ENCODE results near the gene C1orf174. TPM values are rescaled to one million over a fixed set of nuclear protein-coding genes. Genes with fewer than 3 reads are reported as not detected.

Gene C1orf174
- total and polyA plus RNA-seq, 2 of the 13 experiments (the other 11 are each of a cell fraction or from before 2014, with no cell fraction given): 21.6 to 31.4 TPM

DNA sequence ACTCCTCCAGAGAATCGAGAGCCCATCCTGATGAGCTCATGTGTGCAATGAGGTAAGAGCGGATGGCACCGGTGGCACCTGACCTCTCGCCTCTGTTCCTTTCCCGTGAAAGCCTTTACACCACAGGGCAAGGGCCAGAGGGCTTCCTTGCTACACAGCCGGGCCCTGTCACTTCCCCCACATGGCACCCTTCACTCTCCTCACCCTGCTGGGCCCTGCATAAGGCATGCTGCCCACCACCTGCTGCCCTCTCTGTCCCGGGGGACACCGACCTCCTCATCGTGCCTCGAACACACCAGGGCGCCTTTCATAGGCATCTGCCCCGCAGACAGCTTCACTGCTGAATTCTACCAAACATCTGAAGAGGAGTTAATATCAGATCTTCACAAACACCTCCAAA, 45.1 kb upstream of the C1orf174 start:
- Histone ChIP-seq H3K4me1 (ENCODE audit: insufficient read depth, low read length) (peaks cover 29% of the 10 kb centered on the region), H2AFZ (ENCODE audit: low read length) (no peak overlapping the region), H4K20me1 (ENCODE audit: insufficient read depth, low read length) (no peaks in the 10 kb centered on the region), H3K4me2 (ENCODE audit: low read depth, low read length) (no peak overlapping the region), H3K36me3 (replicated peaks in 1 of 2; ENCODE audit: control insufficient read depth in 1 of 2, insufficient read depth in 2 of 2, low read length in 2 of 2) (no peaks in the 10 kb centered on the region), H3K9me3 (ENCODE audit: low read length) (no peaks in the 10 kb centered on the region), H3K4me3 (replicated peaks in 1 of 3; ENCODE audit: insufficient read depth in 1 of 3, low read depth in 2 of 3, low read length in 3 of 3) (no peak overlapping the region), H3K79me2 (ENCODE audit: insufficient read depth, low read length) (no peaks in the 10 kb centered on the region), H3K27ac (ENCODE audit: extremely low read length, insufficient read depth, low read length) (no peak overlapping the region), H3K9ac (ENCODE audit: insufficient read depth, low read depth, low read length) (no peak overlapping the region), H3K27me3 (ENCODE audit: control insufficient read depth in 1 of 2, insufficient read depth in 2 of 2, low read length in 2 of 2) (peaks cover 10 to 61% of the 10 kb centered on the region in 2 experiments; a peak in 4 of 5 replicates)
- intact Hi-C loops (cut with micrococcal nuclease; ENCODE audit: unreplicated experiment) (no loop called here), in situ Hi-C loops (cut with HindIII; ENCODE audit: extremely low pct_ligation_motif_present, low pct_unique_long_range_greater_than_20kb) (no loop called here)
- no TSS peak for BruUV-seq (replicated peaks)
- CTCF ChIA-PET (ENCODE audit: low intra/inter-chr PET ratio, low total read pairs): no interaction called here
- WGBS (ENCODE audit: low lambda C conversion rate): 52% methylated on average over 9 of the region's 12 CpGs
- POLR2A ChIA-PET: no interaction called here
- no peak for FAIRE-seq
- no peak for DNase-seq (ENCODE audit: low spot score)
- ATAC-seq: no peak
- TF ChIP-seq, protein P1, sequence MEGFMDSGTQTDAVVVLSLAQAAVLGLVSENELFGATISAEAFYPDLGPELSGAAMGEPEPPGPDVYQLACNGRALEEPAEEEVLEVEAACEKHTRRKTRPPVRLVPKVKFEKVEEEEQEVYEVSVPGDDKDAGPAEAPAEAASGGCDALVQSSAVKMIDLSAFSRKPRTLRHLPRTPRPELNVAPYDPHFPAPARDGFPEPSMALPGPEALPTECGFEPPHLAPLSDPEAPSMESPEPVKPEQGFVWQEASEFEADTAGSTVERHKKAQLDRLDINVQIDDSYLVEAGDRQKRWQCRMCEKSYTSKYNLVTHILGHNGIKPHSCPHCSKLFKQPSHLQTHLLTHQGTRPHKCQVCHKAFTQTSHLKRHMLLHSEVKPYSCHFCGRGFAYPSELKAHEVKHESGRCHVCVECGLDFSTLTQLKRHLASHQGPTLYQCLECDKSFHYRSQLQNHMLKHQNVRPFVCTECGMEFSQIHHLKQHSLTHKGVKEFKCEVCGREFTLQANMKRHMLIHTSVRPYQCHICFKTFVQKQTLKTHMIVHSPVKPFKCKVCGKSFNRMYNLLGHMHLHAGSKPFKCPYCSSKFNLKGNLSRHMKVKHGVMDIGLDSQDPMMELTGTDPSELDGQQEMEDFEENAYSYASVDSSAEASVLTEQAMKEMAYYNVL (CRISPR knock-in tag; IDR thresholded peaks at IDR 0.05; ENCODE audit: borderline replicate concordance): no peak
- TF ChIP-seq CREM (IDR thresholded peaks at IDR 0.05) (no peak), CREM (CRISPR knock-in tag; IDR thresholded peaks at IDR 0.05) (no peak), JDP2 (CRISPR knock-in tag; IDR thresholded peaks at IDR 0.05; ENCODE audit: borderline replicate concordance) (no peak), CBX1 (IDR thresholded peaks at IDR 0.05; ENCODE audit: low read depth) (no peak), RERE (CRISPR knock-in tag; IDR thresholded peaks at IDR 0.05; ENCODE audit: low read depth) (no peak), ZNF335 (CRISPR knock-in tag; IDR thresholded peaks at IDR 0.05) (no peak), POLR2G (IDR thresholded peaks at IDR 0.05; ENCODE audit: low read depth, low read length) (no peak), HBP1 (CRISPR knock-in tag; IDR thresholded peaks at IDR 0.05; ENCODE audit: low read depth) (no peak), BHLHE40 (IDR thresholded peaks at IDR 0.05; ENCODE audit: low read length) (no peak), HNF4A (CRISPR knock-in tag; IDR thresholded peaks at IDR 0.05) (no peak), MAX (IDR thresholded peaks at IDR 0.05) (no peak), MLLT10 (CRISPR knock-in tag; IDR thresholded peaks at IDR 0.05) (no peak)
- TF ChIP-seq, protein P2, sequence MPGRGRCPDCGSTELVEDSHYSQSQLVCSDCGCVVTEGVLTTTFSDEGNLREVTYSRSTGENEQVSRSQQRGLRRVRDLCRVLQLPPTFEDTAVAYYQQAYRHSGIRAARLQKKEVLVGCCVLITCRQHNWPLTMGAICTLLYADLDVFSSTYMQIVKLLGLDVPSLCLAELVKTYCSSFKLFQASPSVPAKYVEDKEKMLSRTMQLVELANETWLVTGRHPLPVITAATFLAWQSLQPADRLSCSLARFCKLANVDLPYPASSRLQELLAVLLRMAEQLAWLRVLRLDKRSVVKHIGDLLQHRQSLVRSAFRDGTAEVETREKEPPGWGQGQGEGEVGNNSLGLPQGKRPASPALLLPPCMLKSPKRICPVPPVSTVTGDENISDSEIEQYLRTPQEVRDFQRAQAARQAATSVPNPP (CRISPR knock-in tag; IDR thresholded peaks at IDR 0.05): no peak
- TF ChIP-seq, protein P3, sequence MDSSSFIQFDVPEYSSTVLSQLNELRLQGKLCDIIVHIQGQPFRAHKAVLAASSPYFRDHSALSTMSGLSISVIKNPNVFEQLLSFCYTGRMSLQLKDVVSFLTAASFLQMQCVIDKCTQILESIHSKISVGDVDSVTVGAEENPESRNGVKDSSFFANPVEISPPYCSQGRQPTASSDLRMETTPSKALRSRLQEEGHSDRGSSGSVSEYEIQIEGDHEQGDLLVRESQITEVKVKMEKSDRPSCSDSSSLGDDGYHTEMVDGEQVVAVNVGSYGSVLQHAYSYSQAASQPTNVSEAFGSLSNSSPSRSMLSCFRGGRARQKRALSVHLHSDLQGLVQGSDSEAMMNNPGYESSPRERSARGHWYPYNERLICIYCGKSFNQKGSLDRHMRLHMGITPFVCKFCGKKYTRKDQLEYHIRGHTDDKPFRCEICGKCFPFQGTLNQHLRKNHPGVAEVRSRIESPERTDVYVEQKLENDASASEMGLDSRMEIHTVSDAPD (CRISPR knock-in tag; IDR thresholded peaks at IDR 0.05): no peak
